Lung (tissue), 12 donors: Measurements from ENCODE around the gene CDH23. TPM values are rescaled to one million over a fixed set of nuclear protein-coding genes. Genes with fewer than 3 reads are reported as not detected.
A peak's percentile ranks its signal among the peaks of the same experiment; 100 is the strongest.

Source experiments
- ATAC-seq: fragments of 200-7000 bp; cut with Tn5 transposase; one replicate; pipeline ENCODE4 v1.9.1; 2020; ENCODE audit warnings: moderate number of reproducible peaks; ENCODE audit not compliant: insufficient read depth, low FRiP score
- DNase-seq, 3 donors: peaks; one replicate each; pipeline ENCODE4 v3.0.0-alpha.2; 2013 to 2017
- H3K27ac ChIP-seq, 2 donors: one replicate each; pipeline ENCODE4 v1.5.1; 2013; ENCODE audit warnings: mild to moderate bottlenecking in 2 of 2, moderate library complexity in 2 of 2, control low read depth in 1 of 2, inconsistent platforms in 1 of 2, low read depth in 1 of 2, low read length in 1 of 2
- H3K27me3 ChIP-seq, 3 donors: one replicate each; pipeline ENCODE4 v1.5.1; 2013; ENCODE audit warnings: low read length in 2 of 3; ENCODE audit not compliant: control insufficient read depth in 3 of 3, insufficient read depth in 3 of 3
- H3K36me3 ChIP-seq, 4 donors: one replicate each; pipeline ENCODE4 v1.5.1; 2013; ENCODE audit warnings: low read length in 4 of 4, mild to moderate bottlenecking in 1 of 4, moderate library complexity in 1 of 4; ENCODE audit not compliant: control insufficient read depth in 4 of 4, insufficient read depth in 4 of 4
- H3K4me1 ChIP-seq, 5 donors: one replicate each; pipeline ENCODE4 v1.5.1; 2013; ENCODE audit warnings: low read length in 5 of 5, mild to moderate bottlenecking in 2 of 5, moderate library complexity in 1 of 5; ENCODE audit not compliant: control insufficient read depth in 5 of 5, insufficient read depth in 5 of 5
- H3K4me3 ChIP-seq: one replicate; pipeline ENCODE4 v1.5.1; 2013; ENCODE audit warnings: mild to moderate bottlenecking, control low read depth, moderate library complexity
- H3K9ac ChIP-seq, 2 donors: one replicate each; pipeline ENCODE4 v1.5.1; 2013; ENCODE audit warnings: low read length in 2 of 2, control low read depth in 1 of 2; ENCODE audit not compliant: insufficient read depth in 1 of 2
- H3K9me3 ChIP-seq, 4 donors: one replicate each; pipeline ENCODE4 v1.5.1; 2013; ENCODE audit warnings: low read length in 3 of 4, mild to moderate bottlenecking in 1 of 4, moderate library complexity in 1 of 4; ENCODE audit not compliant: control insufficient read depth in 4 of 4, insufficient read depth in 3 of 4
- CTCF ChIP-seq: IDR thresholded peaks from 2 replicates; pipeline ENCODE4 v1.5.1; 2012; ENCODE audit warnings: mild to moderate bottlenecking; ENCODE audit errors: control extremely low read depth, extremely low read depth
- WGBS, 2 donors: extraction: QIAGEN DNeasy Blood & Tissue Kit; methylation state at CpG; one replicate each; pipeline ENCODE4 v1.1.7; 2013; 5-methylcytosine and 5-hydroxymethylcytosine counted together
- polyA plus RNA-seq, 2 donors: library from polyadenylated mRNA; stranded (reverse); fragments of 200-250 nt; gene quantifications; one replicate each; pipeline ENCODE4 v1.2.1, GENCODE V29; 2013
- total RNA-seq, 2 donors: library from RNA; depleted of rRNA in 1 of 2; stranded (reverse); fragments of >200 nt in 1 of 2; gene quantifications; one replicate each; pipeline ENCODE4 v1.2.1, GENCODE V29; 2014 to 2021
- donor health status: control.
- donor health status: control.
- donor health status: Bipolar disorder and iron deficiency.
- donor health status: healthy.
- donor health status: DM: yes; HTN: yes; CAD: no.

Gene CDH23
- total and polyA plus RNA-seq, 4 donors: 4.5 to 29.5 (median 6.0) TPM

- DNase-seq (no peak), ATAC-seq (no peak)
- no peaks in the 10 kb centered on the region for H3K9me3 ChIP-seq
- peaks cover 3 to 31% (median 19%) of the 10 kb centered on the region in 5 donors for H3K4me1 ChIP-seq
- H3K9ac ChIP-seq: peak overlapping the region in 1 of 2 donors; percentile 44
- 39 to 49% methylated on average over 12 of the region's 12 CpGs for WGBS, 2 donors
- H3K36me3 ChIP-seq: no peaks in the 10 kb centered on the region
- no peak for TF ChIP-seq CTCF
- H3K4me3 ChIP-seq: no peak overlapping the region
- peak overlapping the region; percentile 42 to 87 for H3K27ac ChIP-seq
- no peaks in the 10 kb centered on the region for H3K27me3 ChIP-seq
Observed at GRCh38 chr10:71727105-71727737, 330.5 kb downstream of the CDH23 start.

- TF ChIP-seq CTCF: no peak
- peaks cover 3 to 31% (median 19%) of the 10 kb centered on the region in 5 donors for H3K4me1 ChIP-seq
- peak overlapping the region; percentile 42 to 87 for H3K27ac ChIP-seq
- no peaks in the 10 kb centered on the region for H3K9me3 ChIP-seq
- no peaks in the 10 kb centered on the region for H3K27me3 ChIP-seq
- no peaks in the 10 kb centered on the region for H3K36me3 ChIP-seq
- ATAC-seq (peak; percentile 60), DNase-seq (peak; percentile 69 to 89 (median 80))
- no peak overlapping the region for H3K9ac ChIP-seq
- WGBS, 2 donors: 7 to 20% methylated on average over 8 of the region's 8 CpGs
- H3K4me3 ChIP-seq: no peak overlapping the region
Observed at GRCh38 chr10:71727738-71728737, 331.3 kb downstream of the CDH23 start.

- 15 to 31% methylated on average over 10 of the region's 10 CpGs for WGBS, 2 donors
Observed at GRCh38 chr10:71729161-71729636, 332.5 kb downstream of the CDH23 start.

More at GRCh38 chr10:71729161-71729636, 332.5 kb downstream of the CDH23 start:
- peak overlapping the region in 1 of 2 donors; percentile 87 for H3K27ac ChIP-seq
- H3K4me3 ChIP-seq: no peak overlapping the region
- no peak for TF ChIP-seq CTCF
- H3K36me3 ChIP-seq: no peaks in the 10 kb centered on the region
- H3K9me3 ChIP-seq: no peaks in the 10 kb centered on the region
- peaks cover 3 to 31% (median 19%) of the 10 kb centered on the region in 5 donors for H3K4me1 ChIP-seq
- ATAC-seq (no peak), DNase-seq (peak in 2 of 3 donors; percentile 53 to 71)
- no peaks in the 10 kb centered on the region for H3K27me3 ChIP-seq
- H3K9ac ChIP-seq: no peak overlapping the region
